Right lobe of liver (tissue), 6 donors: ENCODE data around the gene MT1E. TPM values are rescaled to one million over a fixed set of nuclear protein-coding genes. Genes with fewer than 3 reads are reported as not detected.

Experiments
- ATAC-seq, 4 donors: fragments of 200-7000 bp; cut with Tn5 transposase; one replicate each; pipeline ENCODE4 v1.9.1; 2020; ENCODE audit warnings: mild to moderate bottlenecking in 4 of 4, moderate library complexity in 4 of 4
- DNase-seq, 3 donors: peaks; one replicate each; pipeline ENCODE4 v3.0.0-alpha.2; 2020
- H3K27ac ChIP-seq, 3 donors: fragments of 200-600 bp; one replicate each; pipeline ENCODE4 v1.8.0; 2022
- H3K27me3 ChIP-seq, 2 donors: fragments of 200-600 bp; one replicate each; pipeline ENCODE4 v1.8.0; 2022
- H3K36me3 ChIP-seq, 4 donors: fragments of 200-600 bp; sonication (generic) in 1 of 4; one replicate each; pipeline versions ENCODE4 v1.5.1 to v1.8.0; 2017 to 2022; ENCODE audit warnings: control low read depth in 1 of 4
- H3K4me1 ChIP-seq, 4 donors: fragments of 200-600 bp; sonication (generic) in 1 of 4; one replicate each; pipeline versions ENCODE4 v1.5.1 to v1.8.0; 2017 to 2022; ENCODE audit warnings: control low read depth in 1 of 4
- H3K4me3 ChIP-seq, 3 donors: fragments of 200-600 bp; one replicate each; pipeline ENCODE4 v1.8.0; 2022
- H3K9me3 ChIP-seq, 4 donors: fragments of 200-600 bp; sonication (generic) in 1 of 4; one replicate each; pipeline versions ENCODE4 v1.5.1 to v1.8.0; 2017 to 2022; ENCODE audit warnings: control low read depth in 1 of 4
- POLR2A ChIP-seq: fragments of 450-650 bp; IDR thresholded peaks from one replicate; pipeline ENCODE4 v1.6.1; 2017; ENCODE audit warnings: antibody characterized with exemption, mild to moderate bottlenecking
- WGBS: methylation state at CpG from one replicate; pipeline ENCODE4 v1.1.6; 2018; ENCODE audit warnings: low coverage, low lambda C conversion rate; ENCODE audit not compliant: insufficient coverage; ENCODE audit errors: missing lambda C conversion rate; 5-methylcytosine and 5-hydroxymethylcytosine counted together
- intact Hi-C, 2 donors: fragments of 100-400 bp; cut with DNase I; formaldehyde crosslinking; loops; one replicate each; pipeline versions ENCODE4 v1.11.2 to v1.14.1; 2022
- total RNA-seq, 6 experiments: library from RNA; depleted of rRNA in 2 of 6; stranded (reverse); fragments of >200 nt in 2 of 6; fragmentation: NEBNext Ultra II Directional in 3 of 6; extraction: Animal tissue kit (Norgen Biotek cat#: 25700) in 3 of 6; gene quantifications; one replicate each; pipeline versions ENCODE4 v1.1.0 to v1.2.4, GENCODE V29; 2016 to 2023
- TF ChIP-seq, protein P1 (sequence below), 4 donors: fragments of 200-600 bp in 3 of 4; fragments of 450-650 bp in 1 of 4; IDR thresholded peaks; one replicate each; pipeline versions ENCODE4 v1.5.1 to v1.8.0; 2016 to 2022; ENCODE audit warnings: antibody characterized with exemption in 4 of 4, mild to moderate bottlenecking in 2 of 4
- donor health status: DM: no; HTN: yes; CAD: no.
- donor health status: DM: no; HTN: no; CAD: no.
- donor health status: DM: no; HTN: no; CAD: no.
- donor health status: DM: no; HTN: yes; CAD: no.
- donor health status: DM: no; HTN: yes; CAD: no.

Gene MT1E
- total RNA-seq, 6 experiments from 2014 or later = 403 to 1,748 (median 691) TPM

DNA sequence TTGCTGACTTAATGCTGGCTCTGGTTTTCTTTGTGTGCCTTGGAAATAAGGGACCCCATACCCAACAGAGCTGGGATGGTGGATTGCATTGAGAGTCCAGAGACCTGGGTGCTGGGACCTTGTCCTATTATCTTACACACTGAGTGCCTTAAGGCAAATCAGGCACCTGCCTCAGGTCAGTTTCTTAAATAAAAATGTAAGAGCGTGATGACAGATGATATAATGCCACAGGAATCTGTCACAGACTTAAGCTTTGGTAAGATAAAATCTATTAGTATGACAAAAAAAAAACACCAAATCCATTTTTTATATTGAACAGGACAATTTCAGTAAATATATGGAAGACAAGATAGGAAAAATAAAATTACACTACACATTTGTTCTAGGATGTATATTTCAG, 14.5 kb downstream of the MT1E start:
- DNase-seq = no peak
- no peak for TF ChIP-seq POLR2A
- TF ChIP-seq, protein P1, sequence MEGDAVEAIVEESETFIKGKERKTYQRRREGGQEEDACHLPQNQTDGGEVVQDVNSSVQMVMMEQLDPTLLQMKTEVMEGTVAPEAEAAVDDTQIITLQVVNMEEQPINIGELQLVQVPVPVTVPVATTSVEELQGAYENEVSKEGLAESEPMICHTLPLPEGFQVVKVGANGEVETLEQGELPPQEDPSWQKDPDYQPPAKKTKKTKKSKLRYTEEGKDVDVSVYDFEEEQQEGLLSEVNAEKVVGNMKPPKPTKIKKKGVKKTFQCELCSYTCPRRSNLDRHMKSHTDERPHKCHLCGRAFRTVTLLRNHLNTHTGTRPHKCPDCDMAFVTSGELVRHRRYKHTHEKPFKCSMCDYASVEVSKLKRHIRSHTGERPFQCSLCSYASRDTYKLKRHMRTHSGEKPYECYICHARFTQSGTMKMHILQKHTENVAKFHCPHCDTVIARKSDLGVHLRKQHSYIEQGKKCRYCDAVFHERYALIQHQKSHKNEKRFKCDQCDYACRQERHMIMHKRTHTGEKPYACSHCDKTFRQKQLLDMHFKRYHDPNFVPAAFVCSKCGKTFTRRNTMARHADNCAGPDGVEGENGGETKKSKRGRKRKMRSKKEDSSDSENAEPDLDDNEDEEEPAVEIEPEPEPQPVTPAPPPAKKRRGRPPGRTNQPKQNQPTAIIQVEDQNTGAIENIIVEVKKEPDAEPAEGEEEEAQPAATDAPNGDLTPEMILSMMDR (IDR thresholded peaks at IDR 0.05) = no peak
- 38% methylated on average over 1 of the region's 1 CpG for WGBS
- H3K27me3 ChIP-seq = no peaks in the 10 kb centered on the region
- intact Hi-C loops = no loop called here
- no peak overlapping the region for H3K4me3 ChIP-seq
- no peaks in the 10 kb centered on the region for H3K36me3 ChIP-seq
- H3K4me1 ChIP-seq = peaks cover 0 to 37% (median 7%) of the 10 kb centered on the region in 4 donors
- no peak overlapping the region for H3K27ac ChIP-seq
- H3K9me3 ChIP-seq = no peaks in the 10 kb centered on the region
- ATAC-seq = no peak

GRCh38 chr16:56641166-56641565, 15.6 kb downstream of the MT1E start:
- Histone ChIP-seq H3K4me3 (no peak overlapping the region), H3K36me3 (no peaks in the 10 kb centered on the region), H3K4me1 (peaks cover 0 to 37% (median 7%) of the 10 kb centered on the region in 4 donors), H3K27ac (no peak overlapping the region), H3K27me3 (no peaks in the 10 kb centered on the region), H3K9me3 (no peaks in the 10 kb centered on the region)
- DNase-seq (no peak), ATAC-seq (no peak)
- intact Hi-C loops = no loop called here
- TF ChIP-seq, protein P1 (IDR thresholded peaks at IDR 0.05) = no peak
- TF ChIP-seq POLR2A = no peak
- no CpG with 5 or more reads among the region's 2 CpGs for WGBS

DNA sequence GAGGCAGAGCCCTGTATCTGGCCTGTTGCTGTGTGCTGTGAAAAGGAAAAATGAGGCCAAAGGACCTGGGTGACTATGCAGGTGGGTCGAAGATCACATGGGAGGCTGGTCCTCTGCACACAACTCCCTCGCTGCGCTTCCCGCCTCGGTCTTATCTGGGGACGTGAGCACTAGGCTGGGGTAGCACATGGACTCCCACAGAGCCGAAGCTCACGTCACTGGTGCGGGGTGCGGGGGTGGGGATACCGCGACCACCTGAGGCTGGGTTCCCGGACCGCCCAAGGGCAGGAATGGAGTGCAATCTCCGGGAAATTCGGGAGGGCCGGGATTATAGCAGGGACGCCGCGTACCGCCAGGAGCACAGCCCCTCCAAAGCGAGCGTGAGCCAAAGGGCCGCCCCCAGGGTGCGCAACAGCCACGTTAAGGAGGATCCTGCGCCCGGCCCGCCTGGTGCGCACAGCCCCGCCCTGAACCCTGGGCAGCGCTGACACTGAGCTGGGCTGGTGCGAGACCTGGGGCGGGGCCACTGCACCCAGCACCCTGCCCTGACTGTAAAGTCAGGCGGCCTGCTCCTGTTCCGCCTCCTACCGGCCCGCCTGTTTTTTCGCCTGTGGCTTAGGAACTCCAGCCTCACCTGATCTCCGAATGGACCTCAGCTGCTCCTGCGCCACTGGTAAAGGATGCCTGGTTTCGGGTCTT, 17.6 kb downstream of the MT1E start:
- WGBS = 9% methylated on average over 27 of the region's 42 CpGs
- Histone ChIP-seq H3K27me3 (no peaks in the 10 kb centered on the region), H3K36me3 (no peaks in the 10 kb centered on the region)

GRCh38 chr16:56643833-56644232, 18.3 kb downstream of the MT1E start:
- Histone ChIP-seq H3K9me3 (no peaks in the 10 kb centered on the region), H3K27ac (peak overlapping the region in 2 of 3 donors; percentile 16 to 91), H3K27me3 (no peaks in the 10 kb centered on the region), H3K4me3 (peak overlapping the region in 2 of 3 donors; percentile 47 to 55), H3K4me1 (peaks cover 0 to 52% (median 5%) of the 10 kb centered on the region in 4 donors), H3K36me3 (no peaks in the 10 kb centered on the region)
- WGBS = no CpG with 5 or more reads among the region's 5 CpGs
- intact Hi-C loops = no loop called here
- no peak for TF ChIP-seq POLR2A
- TF ChIP-seq, protein P1 (IDR thresholded peaks at IDR 0.05) = no peak
- ATAC-seq = peak in 1 of 4 donors; percentile 6
- DNase-seq = peak in 1 of 3 donors; percentile 46

More for the DNA sequence above, 17.6 kb downstream of the MT1E start:
- H3K4me1 ChIP-seq = peaks cover 0 to 50% (median 7%) of the 10 kb centered on the region in 4 donors
- no peaks in the 10 kb centered on the region for H3K9me3 ChIP-seq
- DNase-seq (peak; percentile 90 to 95 (median 95)), ATAC-seq (peak; percentile 82 to 91 (median 84))
- H3K4me3 ChIP-seq = peak overlapping the region; percentile 28 to 55 (median 47)
- intact Hi-C loops = no loop called here
- H3K27ac ChIP-seq = peak overlapping the region; percentile 17 to 91 (median 42)
- TF ChIP-seq POLR2A = peak; percentile 68
- TF ChIP-seq, protein P1 (IDR thresholded peaks at IDR 0.05) = peak; percentile 52 to 61 (median 54)
